Transverse colon (tissue), 4 donors: ENCODE measurements around the gene LAMC1. TPM values are rescaled to one million over a fixed set of nuclear protein-coding genes. Genes with fewer than 3 reads are reported as not detected.

Experiments
- DNase-seq: peaks from one replicate; pipeline ENCODE4 v3.0.0-alpha.2; 2019
- H3K27ac ChIP-seq, 4 donors: fragments of 200-600 bp; sonication (generic); 2 replicates each; pipeline ENCODE4 v1.5.1; 2016 to 2018; ENCODE audit warnings: inconsistent platforms in 4 of 4
- H3K27me3 ChIP-seq: fragments of 200-600 bp; sonication (generic); 2 replicates; pipeline ENCODE4 v1.5.1; 2017; ENCODE audit warnings: inconsistent platforms
- H3K36me3 ChIP-seq, 4 donors: fragments of 200-600 bp; sonication (generic); 2 replicates each; pipeline ENCODE4 v1.5.1; 2017 to 2019; ENCODE audit warnings: inconsistent platforms in 4 of 4
- H3K4me1 ChIP-seq, 4 donors: fragments of 200-600 bp; sonication (generic); 2 replicates each; pipeline ENCODE4 v1.5.1; 2017 to 2020; ENCODE audit warnings: inconsistent platforms in 4 of 4
- H3K4me3 ChIP-seq, 4 donors: fragments of 200-600 bp; sonication (generic); 1 replicate in 1 of 4; 2 replicates in 3 of 4; pipeline versions ENCODE4 v1.5.1 to v1.6.1; 2017 to 2019; ENCODE audit warnings: inconsistent platforms in 4 of 4
- H3K9me3 ChIP-seq, 2 donors: fragments of 200-600 bp; sonication (generic); 2 replicates each; pipeline ENCODE4 v1.5.1; 2017 to 2019; ENCODE audit warnings: inconsistent platforms in 2 of 2
- EP300 ChIP-seq: sonication (generic); formaldehyde crosslinking; IDR thresholded peaks from one replicate; pipeline ENCODE4 v1.6.1; 2017; ENCODE audit warnings: antibody characterized with exemption, low read depth
- POLR2A ChIP-seq: fragments of 450-650 bp; IDR thresholded peaks from one replicate; pipeline ENCODE4 v1.6.1; 2016; ENCODE audit warnings: antibody characterized with exemption, mild to moderate bottlenecking, moderate library complexity
- POLR2AphosphoS5 ChIP-seq, 3 donors: sonication (generic); formaldehyde crosslinking; IDR thresholded peaks; one replicate each; pipeline ENCODE4 v1.6.1; 2016; ENCODE audit warnings: antibody characterized with exemption in 3 of 3
- WGBS, 2 donors: methylation state at CpG; one replicate each; pipeline ENCODE4 v1.1.5; 2018; ENCODE audit warnings: low coverage in 1 of 2; 5-methylcytosine and 5-hydroxymethylcytosine counted together
- in situ Hi-C, 4 donors: fragments of 200-750 bp; cut with MboI; loops; one replicate each; pipeline versions ENCODE4 v1.15.0 to v1.15.1; 2017; ENCODE audit warnings: low sequenced_read_pairs in 3 of 4, low pct_ligation_motif_present in 1 of 4, low pct_unique_long_range_greater_than_20kb in 1 of 4
- intact Hi-C: fragments of 100-400 bp; cut with DNase I; formaldehyde crosslinking; loops from one replicate; pipeline ENCODE4 v1.15.1; 2023; ENCODE audit warnings: low total_unique reads
- total RNA-seq, 4 donors: library from RNA; depleted of rRNA; stranded (reverse); fragments of >200 nt; gene quantifications; one replicate each; pipeline ENCODE4 v1.1.0, GENCODE V29; 2016
- TF ChIP-seq, protein P1 (sequence below), 5 experiments: fragments of 200-600 bp in 3 of 5; fragments of 450-650 bp in 2 of 5; sonication (generic) in 3 of 5; IDR thresholded peaks; 1 replicate in 2 of 5; 2 replicates in 3 of 5; pipeline ENCODE4 v1.5.1; 2016 to 2017; ENCODE audit warnings: antibody characterized with exemption in 5 of 5, inconsistent platforms in 3 of 5, mild to moderate bottlenecking in 2 of 5, moderate library complexity in 1 of 5

Gene LAMC1
- total RNA-seq, 4 donors from 2014 or later: 77.7 to 633 (median 138) TPM

DNA sequence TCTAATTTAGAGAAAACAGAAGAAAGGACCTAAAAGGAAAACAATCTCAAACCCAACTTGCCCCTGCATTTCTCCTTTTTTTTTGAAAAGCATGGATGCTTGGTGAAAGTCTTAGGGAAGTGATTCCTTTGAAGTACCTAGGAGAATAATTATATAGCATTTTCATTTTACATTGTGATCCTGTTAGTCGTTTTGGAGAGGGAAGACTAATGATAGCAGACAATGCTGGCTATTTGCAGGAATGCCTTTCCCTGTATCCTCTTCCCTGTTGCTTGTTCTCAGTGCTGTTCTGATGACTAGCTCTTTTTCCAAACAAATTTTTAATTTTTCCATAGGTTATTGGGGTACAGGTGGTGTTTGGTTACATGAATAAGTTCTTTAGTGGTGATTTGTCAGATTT is 53.9 kb downstream of the LAMC1 start:
- Histone ChIP-seq H3K27me3 (no peaks in the 10 kb centered on the region), H3K27ac (no peak overlapping the region), H3K4me1 (peaks cover 7 to 78% (median 24%) of the 10 kb centered on the region in 4 donors), H3K36me3 (no peaks in the 10 kb centered on the region), H3K9me3 (no peaks in the 10 kb centered on the region), H3K4me3 (no peak overlapping the region)
- DNase-seq: no peak
- in situ Hi-C loops (no loop called here), intact Hi-C loops (no loop called here)
- 34 to 36% methylated on average over 1 of the region's 1 CpG for WGBS, 2 donors
- TF ChIP-seq POLR2AphosphoS5 (IDR thresholded peaks at IDR 0.05) (no peak), POLR2A (no peak), EP300 (no peak)
- TF ChIP-seq, protein P1, sequence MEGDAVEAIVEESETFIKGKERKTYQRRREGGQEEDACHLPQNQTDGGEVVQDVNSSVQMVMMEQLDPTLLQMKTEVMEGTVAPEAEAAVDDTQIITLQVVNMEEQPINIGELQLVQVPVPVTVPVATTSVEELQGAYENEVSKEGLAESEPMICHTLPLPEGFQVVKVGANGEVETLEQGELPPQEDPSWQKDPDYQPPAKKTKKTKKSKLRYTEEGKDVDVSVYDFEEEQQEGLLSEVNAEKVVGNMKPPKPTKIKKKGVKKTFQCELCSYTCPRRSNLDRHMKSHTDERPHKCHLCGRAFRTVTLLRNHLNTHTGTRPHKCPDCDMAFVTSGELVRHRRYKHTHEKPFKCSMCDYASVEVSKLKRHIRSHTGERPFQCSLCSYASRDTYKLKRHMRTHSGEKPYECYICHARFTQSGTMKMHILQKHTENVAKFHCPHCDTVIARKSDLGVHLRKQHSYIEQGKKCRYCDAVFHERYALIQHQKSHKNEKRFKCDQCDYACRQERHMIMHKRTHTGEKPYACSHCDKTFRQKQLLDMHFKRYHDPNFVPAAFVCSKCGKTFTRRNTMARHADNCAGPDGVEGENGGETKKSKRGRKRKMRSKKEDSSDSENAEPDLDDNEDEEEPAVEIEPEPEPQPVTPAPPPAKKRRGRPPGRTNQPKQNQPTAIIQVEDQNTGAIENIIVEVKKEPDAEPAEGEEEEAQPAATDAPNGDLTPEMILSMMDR (IDR thresholded peaks at IDR 0.05): no peak

- 68 to 75% methylated on average over 8 of the region's 8 CpGs for WGBS, 2 donors
- no peaks in the 10 kb centered on the region for H3K27me3 ChIP-seq
- H3K4me1 ChIP-seq: peaks cover 3 to 52% (median 17%) of the 10 kb centered on the region in 4 donors
- no peak for DNase-seq
- in situ Hi-C loops (no loop called here), intact Hi-C loops (loop anchor here (2.0 kb wide), 1 partner anchor 43 kb away; no protein-coding TSS in a partner anchor)
- no peaks in the 10 kb centered on the region for H3K9me3 ChIP-seq
- no peak overlapping the region for H3K4me3 ChIP-seq
- H3K36me3 ChIP-seq: no peaks in the 10 kb centered on the region
- H3K27ac ChIP-seq: no peak overlapping the region
- TF ChIP-seq POLR2AphosphoS5 (IDR thresholded peaks at IDR 0.05) (no peak), POLR2A (no peak)
Measured at GRCh38 chr1:183079712-183080388, 56.6 kb downstream of the LAMC1 start.

- H3K9me3 ChIP-seq: no peaks in the 10 kb centered on the region
- intact Hi-C loops: loop anchor here (2.0 kb wide), 1 partner anchor 42 kb away; no protein-coding TSS in a partner anchor
- H3K27me3 ChIP-seq: no peaks in the 10 kb centered on the region
- DNase-seq: no peak
- no peaks in the 10 kb centered on the region for H3K36me3 ChIP-seq
- in situ Hi-C loops: no loop called here
- 35 to 47% methylated on average over 1 to 2 of the region's 2 CpGs for WGBS, 2 donors
- no peak overlapping the region for H3K4me3 ChIP-seq
- TF ChIP-seq POLR2AphosphoS5 (IDR thresholded peaks at IDR 0.05) (no peak), POLR2A (no peak), EP300 (no peak)
- TF ChIP-seq, protein P1 (IDR thresholded peaks at IDR 0.05): no peak
- no peak overlapping the region for H3K27ac ChIP-seq
- H3K4me1 ChIP-seq: peaks cover 3 to 47% (median 14%) of the 10 kb centered on the region in 4 donors
Measured at GRCh38 chr1:183080406-183080805, 57.2 kb downstream of the LAMC1 start.

GRCh38 chr1:183081402-183082120 is 58.3 kb downstream of the LAMC1 start:
- H3K27ac ChIP-seq: no peak overlapping the region
- intact Hi-C loops: loop anchor here (2.0 kb wide), 1 partner anchor 41 kb away; no protein-coding TSS in a partner anchor
- in situ Hi-C loops: no loop called here

More at GRCh38 chr1:183081402-183082120, 58.3 kb downstream of the LAMC1 start:
- Histone ChIP-seq H3K4me1 (peaks cover 0 to 35% (median 8%) of the 10 kb centered on the region in 4 donors), H3K4me3 (no peak overlapping the region), H3K9me3 (no peaks in the 10 kb centered on the region), H3K27me3 (no peaks in the 10 kb centered on the region), H3K36me3 (no peaks in the 10 kb centered on the region)
- DNase-seq: no peak
- TF ChIP-seq EP300: no peak
- TF ChIP-seq POLR2A: no peak
- TF ChIP-seq POLR2AphosphoS5 (IDR thresholded peaks at IDR 0.05): no peak
- TF ChIP-seq, protein P1 (IDR thresholded peaks at IDR 0.05): no peak
- WGBS, 2 donors: 85 to 87% methylated on average over 4 of the region's 4 CpGs
